GM21515 (cell line): ENCODE measurements around the gene DGUOK.

Experiments
- ATAC-seq: cut with Tn5 transposase; IDR thresholded peaks from one replicate; pipeline ENCODE4 v1.9.1; 2021; ENCODE audit not compliant: unreplicated experiment

DGUOK gene

GRCh38 chr2:73977466-73977865, 50.8 kb downstream of the DGUOK start:
- no peak for ATAC-seq

GRCh38 chr2:73979021-73979420, 52.3 kb downstream of the DGUOK start:
- ATAC-seq: no peak

- ATAC-seq: no peak
Observed at GRCh38 chr2:73979686-73980085, 53.0 kb downstream of the DGUOK start.

- no peak for ATAC-seq
Observed at GRCh38 chr2:73980566-73980965, 53.9 kb downstream of the DGUOK start.

GRCh38 chr2:73981081-73982001, 54.7 kb downstream of the DGUOK start:
- peak; percentile 26 for ATAC-seq

GRCh38 chr2:73982140-73982617, 55.5 kb downstream of the DGUOK start:
- no peak for ATAC-seq

GRCh38 chr2:73983322-73984202, 56.9 kb downstream of the DGUOK start:
- ATAC-seq: no peak

- ATAC-seq: peak; percentile 35
Observed at GRCh38 chr2:73984203-73984921, 57.7 kb downstream of the DGUOK start, which contains the start of gene TET3. TSS of gene TET3 (plus strand) at chr2:73984910. CDS start at chr2:73986404, 1,494 bp downstream.

- peak; percentile 3 for ATAC-seq
Observed at GRCh38 chr2:73984922-73985307, 58.2 kb downstream of the DGUOK start.

- ATAC-seq: no peak
Observed at GRCh38 chr2:73985308-73986084, 58.8 kb downstream of the DGUOK start.

- ATAC-seq: no peak
Observed at GRCh38 chr2:73986085-73986681, 59.5 kb downstream of the DGUOK start.

GRCh38 chr2:73987109-73987947, 60.6 kb downstream of the DGUOK start:
- ATAC-seq: no peak

- ATAC-seq: no peak
Observed at GRCh38 chr2:73987948-73988700, 61.4 kb downstream of the DGUOK start.

GRCh38 chr2:73989972-73990371, 63.3 kb downstream of the DGUOK start:
- ATAC-seq: no peak

GRCh38 chr2:73990531-73990930, 63.9 kb downstream of the DGUOK start:
- no peak for ATAC-seq

GRCh38 chr2:73992036-73992435, 65.4 kb downstream of the DGUOK start:
- ATAC-seq: no peak

GRCh38 chr2:73993376-73993775, 66.7 kb downstream of the DGUOK start:
- no peak for ATAC-seq

GRCh38 chr2:73993778-73994177, 67.1 kb downstream of the DGUOK start:
- ATAC-seq: no peak
